CD4-positive, alpha-beta T cell treated with Interferon gamma for 1 hour (primary cell): ENCODE measurements around the gene SMIM13.
A peak's percentile ranks its signal among the peaks of the same experiment; 100 is the strongest.

ENCODE experiments used
- DNase-seq: peaks from one replicate; pipeline ENCODE4 v3.0.0-alpha.2; 2020

The SMIM13 gene

GRCh38 chr6:11093626-11094410 is at the start of gene SMIM13:
Gene SMIM13 (plus strand): TSS chr6:11093834. CDS start chr6:11094314, 480 bp downstream.
- peak; percentile 95 for DNase-seq

GRCh38 chr6:11043961-11044711 is 49.5 kb upstream of the SMIM13 start, which contains the start of gene ELOVL2:
Gene ELOVL2 (minus strand): TSS chr6:11044305. CDS start chr6:11044230, 75 bp downstream.
- DNase-seq = no peak

DNA sequence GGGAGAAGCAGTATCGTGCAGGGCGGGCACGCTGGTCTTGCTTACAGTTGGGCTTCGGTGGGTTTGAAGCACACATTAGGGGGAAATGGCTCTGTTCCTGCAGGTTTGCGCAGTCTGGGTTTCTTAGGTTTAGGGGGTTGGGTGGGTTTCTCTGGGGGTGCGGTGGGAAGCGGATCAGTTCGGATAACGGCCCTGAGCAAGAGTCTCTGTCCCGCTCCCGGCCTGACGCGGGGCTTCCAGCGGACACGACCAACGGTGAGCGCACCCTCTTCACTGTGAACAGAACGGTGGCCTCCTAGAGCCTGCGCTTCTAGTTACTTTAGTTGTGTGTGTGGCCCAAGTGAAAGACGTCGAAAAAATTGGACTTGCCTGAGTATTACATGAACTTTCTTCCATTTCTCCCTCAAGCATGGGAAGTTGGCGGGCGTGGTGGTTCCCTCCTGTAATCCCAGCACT is 48.9 kb upstream of the SMIM13 start:
- DNase-seq = no peak

DNA sequence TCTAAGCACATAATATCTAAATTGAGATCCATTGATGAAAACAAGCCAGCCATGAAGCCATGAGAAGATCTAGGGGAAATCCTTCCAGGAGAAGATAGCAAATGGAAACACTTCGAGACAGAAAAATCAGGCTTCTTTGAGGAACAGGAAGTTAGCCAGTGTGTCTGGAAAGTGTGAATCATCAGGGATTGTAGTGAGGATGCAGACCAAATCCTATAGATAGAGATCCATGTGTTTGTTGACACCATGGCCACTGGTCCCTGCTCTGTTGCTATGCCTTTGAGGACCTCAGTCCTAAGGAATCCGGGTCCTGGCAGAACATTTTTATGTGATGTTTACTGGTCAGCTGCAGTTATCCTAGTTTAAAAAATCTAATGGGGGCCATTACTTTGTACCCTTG is 42.9 kb upstream of the SMIM13 start:
- no peak for DNase-seq

DNA sequence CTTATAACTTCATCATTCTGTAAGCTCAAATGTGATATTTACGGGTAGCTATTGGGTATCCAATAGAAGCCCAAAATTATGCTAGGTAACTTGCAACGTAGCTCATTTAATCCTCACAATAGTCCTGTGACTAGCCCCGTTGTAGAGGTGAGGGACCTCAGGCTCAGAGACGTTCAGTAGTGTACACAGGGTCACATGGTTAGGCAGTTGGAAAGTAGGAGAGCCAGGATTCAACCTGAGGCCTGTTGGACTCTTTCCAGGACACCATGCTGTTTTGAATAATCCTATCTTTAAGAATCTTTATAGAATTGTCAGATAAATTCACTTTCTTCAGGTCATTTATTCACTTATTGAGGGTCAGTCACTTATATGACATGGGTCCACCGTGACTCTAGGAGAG is 40.3 kb upstream of the SMIM13 start:
- no peak for DNase-seq

DNA sequence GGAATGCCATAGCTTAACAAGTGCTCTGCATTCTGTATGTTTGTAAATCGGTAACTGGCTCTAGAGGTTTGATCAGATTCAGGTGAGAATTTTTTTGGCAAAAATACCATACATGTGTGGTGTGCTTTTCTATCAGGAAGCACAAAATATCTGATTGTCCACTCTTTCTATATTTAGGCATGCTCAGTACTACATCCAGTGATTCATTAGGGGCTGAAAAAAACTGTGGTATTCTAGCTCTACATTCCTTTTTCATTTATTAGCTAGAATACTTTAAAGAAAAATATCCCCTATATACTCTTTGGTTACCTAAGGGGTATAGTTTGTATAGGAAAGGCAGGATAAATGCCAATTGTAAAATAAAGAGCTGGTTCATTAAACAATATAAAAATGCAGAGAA is 38.9 kb upstream of the SMIM13 start:
- DNase-seq = no peak

GRCh38 chr6:11055127-11055627 is 38.5 kb upstream of the SMIM13 start:
- DNase-seq = no peak

DNA sequence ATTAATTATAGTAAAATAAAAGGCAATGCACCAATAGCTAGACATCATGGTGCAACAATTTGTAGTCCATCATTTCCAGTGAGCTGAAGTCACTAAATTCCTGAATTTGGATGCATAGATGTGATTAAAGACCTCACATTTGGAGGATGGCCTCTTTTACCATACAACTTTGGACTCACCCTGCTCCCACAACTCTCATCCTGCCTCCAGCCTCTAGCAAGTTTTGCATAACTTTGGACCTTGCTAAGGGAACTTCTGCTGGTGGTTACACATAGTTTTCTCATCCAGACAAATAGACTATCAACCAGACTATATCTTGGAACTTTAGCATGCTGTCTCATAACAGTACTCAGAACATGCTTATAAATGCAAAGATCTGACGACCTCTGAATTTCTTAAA is 36.8 kb upstream of the SMIM13 start:
- no peak for DNase-seq

DNA sequence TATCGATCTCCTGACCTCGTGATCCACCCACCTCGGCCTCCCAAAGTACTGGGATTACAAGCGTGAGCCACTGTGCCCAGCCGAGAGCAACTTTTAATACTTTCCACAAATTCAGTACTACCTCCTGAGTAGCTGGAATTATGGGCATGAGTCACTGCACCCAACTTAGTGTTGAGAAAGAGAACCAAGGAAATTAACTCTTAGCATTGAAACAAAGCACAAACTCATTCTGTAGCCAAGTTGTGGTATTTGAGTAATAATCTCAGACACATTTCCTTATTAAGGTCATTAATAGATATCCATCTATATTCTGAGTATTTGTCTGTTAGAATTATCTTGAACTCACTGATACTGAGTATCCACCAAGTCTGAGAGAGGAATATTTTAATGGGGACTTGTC is 35.2 kb upstream of the SMIM13 start:
- no peak for DNase-seq

DNA sequence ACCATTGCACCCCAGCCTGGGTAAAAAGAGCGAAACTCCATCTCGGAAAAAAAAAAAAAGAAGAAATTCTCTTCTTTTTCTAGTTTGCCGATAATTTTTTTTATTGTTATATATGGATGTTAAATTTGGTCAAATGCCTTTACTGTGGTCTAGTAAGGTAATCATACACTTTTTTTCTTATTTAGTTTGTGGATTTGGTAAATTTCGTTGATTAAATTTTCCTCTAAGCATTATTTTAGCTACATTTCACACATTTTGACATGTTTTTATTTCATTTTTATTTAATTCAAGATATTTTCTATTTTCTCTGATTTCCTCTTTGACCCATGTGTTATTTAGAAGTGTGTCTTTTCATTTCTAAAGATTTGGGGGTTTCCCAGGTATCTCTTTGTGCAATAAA is 31.6 kb upstream of the SMIM13 start:
- DNase-seq = no peak

DNA sequence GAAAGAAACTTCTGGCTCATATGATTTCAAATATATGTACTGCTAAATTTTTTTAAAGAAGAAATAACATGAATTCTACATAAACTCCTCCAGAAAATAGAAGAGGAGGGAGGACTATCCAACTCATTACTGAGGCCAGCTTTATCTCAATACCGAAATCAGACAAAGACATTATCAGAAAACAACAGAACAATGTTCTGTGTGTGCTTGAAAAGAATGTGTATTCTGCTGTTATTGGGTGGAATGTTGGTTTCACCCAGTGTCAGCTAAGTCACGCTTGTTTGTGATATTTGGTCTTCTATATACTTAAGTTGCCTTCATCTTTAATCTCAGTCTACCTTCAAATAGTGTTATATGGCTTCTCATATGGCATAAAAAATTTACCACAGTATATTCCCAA is 30.9 kb upstream of the SMIM13 start:
- no peak for DNase-seq

GRCh38 chr6:11064836-11065235 is 28.8 kb upstream of the SMIM13 start:
- DNase-seq = no peak

GRCh38 chr6:11065436-11066202 is 28.0 kb upstream of the SMIM13 start:
- DNase-seq = no peak

- DNase-seq = no peak
These were observed 26.9 kb upstream of the SMIM13 start for GRCh38 chr6:11066505-11067347.

- DNase-seq = no peak
These were observed 26.3 kb upstream of the SMIM13 start for GRCh38 chr6:11067348-11067747.

DNA sequence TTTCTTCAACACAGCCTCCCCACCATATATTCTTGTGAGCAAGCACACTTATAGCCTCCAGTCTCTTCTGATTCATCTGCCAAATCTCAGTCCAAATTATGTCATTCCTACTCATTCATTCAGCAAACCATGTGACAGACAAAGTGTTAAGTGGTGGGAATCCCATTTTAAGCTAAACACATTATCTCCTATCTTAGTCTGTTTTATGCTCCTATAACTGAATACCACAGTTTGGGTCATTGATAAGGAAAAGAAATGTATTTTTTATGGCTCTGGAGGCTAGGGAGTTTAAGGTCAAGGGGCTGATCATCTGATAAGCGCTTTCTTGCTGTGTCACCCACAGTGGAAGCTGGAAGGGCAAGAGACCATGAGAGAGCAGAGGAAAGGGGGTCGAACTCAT is 23.9 kb upstream of the SMIM13 start:
- no peak for DNase-seq

- DNase-seq = no peak
These were observed 21.5 kb upstream of the SMIM13 start for GRCh38 chr6:11072101-11072500.

GRCh38 chr6:11076540-11076939 is 17.1 kb upstream of the SMIM13 start:
- no peak for DNase-seq

GRCh38 chr6:11078266-11078665 is 15.4 kb upstream of the SMIM13 start:
- DNase-seq = no peak

DNA sequence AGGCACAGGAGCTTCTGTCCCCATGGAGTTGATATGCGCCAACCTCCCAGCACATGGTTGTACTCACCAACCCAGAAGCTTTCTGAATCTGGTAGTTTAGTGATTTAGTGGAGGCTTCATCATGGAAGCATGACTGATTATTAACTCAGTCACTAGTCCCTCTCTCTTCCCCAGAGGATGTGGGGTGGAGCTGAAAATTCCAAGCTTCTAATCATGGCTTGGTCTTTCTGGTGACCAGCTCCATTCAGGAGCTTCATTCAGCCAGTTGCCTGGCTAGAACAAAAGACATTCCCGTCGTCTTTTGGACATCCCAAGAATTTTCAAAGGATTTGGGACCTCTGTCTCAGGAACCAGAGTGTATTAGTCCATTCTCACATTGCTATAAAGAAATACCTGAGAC is 13.3 kb upstream of the SMIM13 start:
- DNase-seq = no peak

GRCh38 chr6:11083491-11083890 is 10.1 kb upstream of the SMIM13 start:
- no peak for DNase-seq

GRCh38 chr6:11083956-11084355 is 9.7 kb upstream of the SMIM13 start:
- no peak for DNase-seq
